Measurements from ENCODE around the gene KLF3.
A peak's percentile ranks its signal among the peaks of the same experiment; 100 is the strongest.
"Not testable (repeated sequence)": the region's sequence is repeated elsewhere in the genome, so short reads cannot be mapped to it uniquely, and the experiment has no call there.

Gene KLF3
- total RNA-seq: 161 to 170 reads per million in 2 donors

DNA sequence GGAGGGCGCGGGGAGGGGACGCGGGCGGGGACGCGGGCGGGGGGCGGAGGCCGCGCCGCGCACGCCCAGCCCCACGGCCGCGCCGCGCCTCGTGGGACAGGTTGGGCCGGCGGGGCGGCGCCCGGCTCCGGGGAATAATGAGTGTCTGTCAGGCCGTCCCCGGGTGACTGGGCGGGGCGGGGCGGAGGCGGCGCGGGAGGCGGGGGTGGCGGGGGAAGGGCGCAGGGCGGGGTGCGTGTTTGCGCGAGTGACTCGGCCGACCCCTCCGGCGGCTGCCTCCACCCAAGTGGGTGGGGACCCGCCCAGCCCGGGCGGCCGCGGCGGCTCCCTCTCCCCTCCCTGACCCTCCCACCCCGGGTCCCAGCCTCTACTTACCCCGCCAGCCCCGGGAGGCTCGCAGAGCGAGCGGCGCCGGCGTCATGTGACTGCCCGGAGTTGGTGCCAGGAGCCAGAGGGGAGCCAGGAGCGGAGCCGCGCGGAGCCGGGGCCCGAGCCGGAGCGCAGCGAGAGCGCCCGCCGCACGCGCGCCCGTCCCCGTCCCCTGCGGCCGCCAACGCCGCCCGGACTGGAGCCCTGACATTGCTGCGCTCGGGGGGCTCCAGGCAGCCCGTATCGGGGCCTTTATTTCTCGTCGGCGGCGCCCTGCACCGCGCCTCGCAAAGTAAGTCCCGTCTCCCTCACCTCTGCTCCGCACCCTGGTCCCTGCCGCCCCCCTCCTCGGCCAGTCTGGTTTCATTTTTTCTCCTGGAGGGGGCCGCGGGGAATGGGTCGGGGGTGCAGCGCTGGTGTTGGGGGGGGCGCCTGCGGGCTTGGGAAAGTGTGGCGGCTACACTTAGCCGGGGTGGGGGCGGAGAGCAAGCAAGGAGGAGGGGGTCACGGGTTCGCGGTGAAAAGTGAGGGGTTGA is at the start of gene KLF3:
Gene KLF3 (plus strand): TSS at position 399 of the 905 bp plus-strand sequence. CDS start 16,427 bp downstream, outside the sequence.
- DNase-seq: peak; percentile 92

DNA sequence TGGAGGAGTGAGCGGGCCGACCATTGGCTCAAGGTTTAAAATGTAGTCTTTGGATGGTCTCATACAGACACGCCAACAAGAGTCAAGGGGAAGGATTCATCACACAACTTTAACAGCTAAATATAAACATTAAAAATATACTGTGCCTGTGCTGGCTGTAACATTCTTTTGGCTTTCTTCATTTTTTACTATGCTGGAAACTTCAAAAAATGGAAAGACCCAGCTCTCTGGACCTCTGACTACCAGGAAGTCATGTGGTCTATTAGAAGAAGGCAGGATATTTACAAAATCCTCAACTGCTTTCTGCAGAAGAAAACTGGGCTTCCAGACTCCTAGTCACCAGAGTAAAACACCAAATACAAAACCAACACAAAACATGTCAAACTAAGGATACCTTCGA is 49.8 kb upstream of the KLF3 start:
- no peak for DNase-seq

DNA sequence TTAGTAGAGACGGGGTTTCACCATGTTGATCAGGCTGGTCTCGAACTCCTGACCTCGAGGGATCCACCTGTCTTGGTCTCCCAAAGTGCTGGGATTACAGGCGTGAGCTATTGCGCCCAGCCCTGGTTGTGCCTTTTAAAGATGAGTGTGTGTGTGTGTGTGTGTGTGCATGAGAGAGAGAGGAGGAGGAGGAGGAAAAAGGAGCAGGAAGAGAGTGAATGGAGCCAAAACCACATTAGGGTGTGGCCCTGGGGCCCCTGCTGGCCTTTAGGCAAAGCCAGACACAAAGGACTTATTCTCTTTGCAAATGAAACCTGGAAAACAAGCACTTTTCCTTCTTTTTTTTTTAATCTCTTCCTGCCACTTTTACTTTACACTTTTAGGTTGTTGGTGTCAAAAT is 48.2 kb upstream of the KLF3 start:
- no peak for DNase-seq

DNA sequence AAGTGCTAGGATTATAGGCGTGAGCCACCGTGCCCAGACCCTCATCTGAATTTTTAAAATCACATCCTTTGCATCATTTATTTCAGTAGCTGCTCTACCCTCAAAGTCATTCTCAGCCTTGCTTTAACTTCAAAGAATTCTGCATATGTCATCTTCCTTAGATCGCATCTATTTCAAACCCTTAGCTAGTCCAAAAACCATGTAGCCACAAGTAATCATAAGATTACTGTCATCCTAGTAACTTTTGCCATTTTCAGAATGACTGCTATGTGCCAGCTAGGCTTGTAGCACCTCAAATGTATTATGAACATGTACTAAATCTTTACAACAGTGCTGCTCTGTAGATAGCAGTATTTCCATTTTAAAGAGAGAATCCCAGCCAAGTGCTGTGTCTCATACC is 45.5 kb upstream of the KLF3 start:
- DNase-seq: no peak

GRCh38 chr4:38619316-38619715 is 44.7 kb upstream of the KLF3 start:
- no peak for DNase-seq

- no peak for DNase-seq
These were observed 43.9 kb upstream of the KLF3 start for GRCh38 chr4:38620065-38620464.

DNA sequence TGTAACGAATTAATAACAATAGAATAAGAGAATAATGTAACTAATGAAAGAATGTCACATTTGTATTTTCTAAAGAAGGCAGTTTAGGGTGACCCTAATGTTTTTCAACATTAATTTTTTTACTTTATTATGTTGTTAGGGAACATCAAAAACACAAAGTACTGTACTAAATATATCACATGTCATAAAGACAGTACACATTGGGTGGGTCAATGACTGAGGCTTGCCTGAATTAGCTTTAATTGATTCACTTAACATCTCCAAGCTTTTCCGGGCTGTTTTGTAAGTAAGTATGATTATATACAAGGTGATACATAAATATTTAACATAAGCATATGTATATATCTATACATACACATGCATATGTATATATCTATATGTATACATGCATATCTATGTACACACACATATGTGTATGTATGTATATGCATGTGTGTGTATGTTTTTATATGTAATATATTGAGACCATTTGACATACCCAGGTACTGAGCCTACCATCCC is 43.4 kb upstream of the KLF3 start:
- DNase-seq: no peak

GRCh38 chr4:38621028-38621684 is 42.8 kb upstream of the KLF3 start:
- DNase-seq: no peak

GRCh38 chr4:38621831-38622230 is 42.2 kb upstream of the KLF3 start:
- DNase-seq: no peak

GRCh38 chr4:38622340-38622739 is 41.7 kb upstream of the KLF3 start:
- DNase-seq: not testable (repeated sequence)

- no peak for DNase-seq
These were observed 40.7 kb upstream of the KLF3 start for GRCh38 chr4:38623260-38623659.

- DNase-seq: no peak
These were observed 39.7 kb upstream of the KLF3 start for GRCh38 chr4:38624311-38624710.

- no peak for DNase-seq
These were observed 38.5 kb upstream of the KLF3 start for GRCh38 chr4:38625508-38625907.

DNA sequence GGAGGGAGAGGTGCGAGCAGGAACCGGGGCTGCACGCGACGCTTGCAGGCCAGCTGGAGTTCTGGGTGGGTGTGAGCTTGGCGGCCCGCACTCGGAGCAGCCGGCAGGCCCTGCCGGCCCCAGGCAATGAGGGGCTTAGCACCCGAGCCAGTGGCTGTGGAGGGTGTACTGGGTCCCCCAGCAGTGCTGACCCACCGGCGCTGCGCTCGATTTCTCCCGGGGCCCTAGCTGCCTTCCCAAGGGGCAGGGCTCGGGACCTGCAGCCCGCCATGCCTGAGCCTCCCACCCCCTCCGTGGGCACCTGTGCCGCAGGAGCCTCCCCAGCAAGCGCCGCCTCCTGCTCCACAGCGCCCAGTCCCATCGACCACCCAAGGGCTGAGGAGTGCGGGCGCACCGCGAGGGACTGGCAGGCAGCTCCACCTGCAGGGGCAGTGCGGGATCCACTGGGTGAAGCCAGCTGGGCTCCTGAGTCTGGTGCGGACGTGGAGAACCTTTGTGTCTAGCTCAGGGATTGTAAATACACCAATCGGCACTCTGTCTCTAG is 37.0 kb upstream of the KLF3 start:
- not testable (repeated sequence) for DNase-seq

DNA sequence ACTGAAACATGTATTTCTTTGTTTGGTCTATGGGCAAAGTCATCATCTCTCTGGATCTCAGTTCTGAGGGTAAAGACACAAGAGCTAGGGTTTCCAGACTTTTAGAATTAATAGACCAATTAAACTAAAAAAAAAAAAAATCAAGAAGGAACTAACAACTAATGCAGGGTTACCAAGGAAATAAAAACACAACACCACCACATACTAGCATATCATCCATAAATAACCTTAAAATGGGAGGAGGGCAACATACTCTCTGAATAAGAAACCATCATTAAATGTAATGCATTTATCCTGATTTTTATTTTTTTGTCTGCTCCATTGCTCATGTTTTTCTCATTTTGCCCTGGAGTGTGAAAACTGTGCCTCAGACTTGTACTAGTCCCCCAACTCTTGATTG is 33.5 kb upstream of the KLF3 start:
- no peak for DNase-seq

- DNase-seq: no peak
These were observed 29.8 kb upstream of the KLF3 start for GRCh38 chr4:38634047-38634759.

GRCh38 chr4:38639242-38639641 is 24.8 kb upstream of the KLF3 start:
- no peak for DNase-seq

DNA sequence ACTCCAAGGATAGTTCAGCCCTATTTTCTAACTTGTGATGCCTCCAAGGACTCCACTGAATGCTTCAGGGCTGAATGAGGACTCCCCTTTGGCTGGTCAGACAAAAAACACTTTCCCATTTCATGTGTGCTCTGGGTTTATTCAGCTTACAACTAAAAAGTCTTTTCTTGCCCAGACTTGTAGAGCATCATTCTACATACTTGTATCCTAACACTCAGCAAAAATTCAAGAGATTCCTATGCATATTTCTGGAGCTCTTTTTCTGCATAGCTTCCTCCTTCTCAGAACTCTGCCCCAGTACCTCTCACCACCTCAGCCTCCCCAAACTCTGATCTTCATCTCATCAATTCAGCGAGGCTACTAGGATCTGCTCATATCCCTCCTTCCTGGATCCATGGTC is 22.2 kb upstream of the KLF3 start:
- no peak for DNase-seq

GRCh38 chr4:38644201-38644600 is 19.8 kb upstream of the KLF3 start:
- no peak for DNase-seq

GRCh38 chr4:38647101-38647819 is 16.7 kb upstream of the KLF3 start:
- DNase-seq: no peak

GRCh38 chr4:38650133-38650532 is 13.9 kb upstream of the KLF3 start:
- no peak for DNase-seq

DNA sequence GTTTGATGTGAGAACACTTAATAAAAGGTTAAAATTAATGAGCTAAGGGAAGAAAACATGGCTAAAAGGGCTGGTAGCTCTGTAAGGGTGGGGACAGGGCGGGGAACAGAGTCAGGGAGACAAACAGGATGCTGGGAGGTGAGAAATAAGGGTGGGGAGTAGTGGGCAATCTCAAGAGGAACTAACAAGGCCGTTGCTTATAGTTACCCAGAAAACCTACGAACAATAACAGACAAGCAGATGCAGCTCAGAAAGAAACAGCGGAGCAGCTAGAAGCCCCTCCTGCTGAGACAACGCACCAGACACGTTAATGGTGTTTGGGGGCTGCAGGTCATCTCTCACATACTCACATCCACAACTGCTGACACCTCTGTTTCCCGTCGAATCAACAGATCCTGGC is 9.7 kb upstream of the KLF3 start:
- peak; percentile 18 for DNase-seq

Measured in T-helper 9 cell (primary cell).